Skeletal muscle satellite cell (primary cell): Measurements from ENCODE around the gene LGI4.
A peak's percentile ranks its signal among the peaks of the same experiment; 100 is the strongest.

Source experiments
- H3K27me3 ChIP-seq: 2 replicates; pipeline ENCODE4 v1.7.0; 2013; ENCODE audit warnings: low read length; ENCODE audit not compliant: control insufficient read depth, insufficient read depth
- H3K36me3 ChIP-seq: 2 replicates; pipeline ENCODE4 v1.7.0; 2013; ENCODE audit warnings: mild to moderate bottlenecking, control low read depth, low read length; ENCODE audit not compliant: insufficient read depth
- H3K4me1 ChIP-seq: 2 replicates; pipeline ENCODE4 v1.7.0; 2013; ENCODE audit warnings: low read length; ENCODE audit not compliant: control insufficient read depth, insufficient read depth
- H3K4me2 ChIP-seq: 2 replicates; pipeline ENCODE4 v1.7.0; 2013; ENCODE audit warnings: mild to moderate bottlenecking, low read length
- H3K4me3 ChIP-seq: 2 replicates; pipeline ENCODE4 v1.7.0; 2013; ENCODE audit warnings: low read length
- H3K9ac ChIP-seq: 2 replicates; pipeline ENCODE4 v1.7.0; 2013; ENCODE audit warnings: mild to moderate bottlenecking, low read depth, low read length, moderate library complexity
- H3K9me3 ChIP-seq: replicated peaks from 2 replicates; pipeline ENCODE4 v1.7.0; 2013; ENCODE audit warnings: mild to moderate bottlenecking, control low read depth, low read length

The LGI4 gene

DNA sequence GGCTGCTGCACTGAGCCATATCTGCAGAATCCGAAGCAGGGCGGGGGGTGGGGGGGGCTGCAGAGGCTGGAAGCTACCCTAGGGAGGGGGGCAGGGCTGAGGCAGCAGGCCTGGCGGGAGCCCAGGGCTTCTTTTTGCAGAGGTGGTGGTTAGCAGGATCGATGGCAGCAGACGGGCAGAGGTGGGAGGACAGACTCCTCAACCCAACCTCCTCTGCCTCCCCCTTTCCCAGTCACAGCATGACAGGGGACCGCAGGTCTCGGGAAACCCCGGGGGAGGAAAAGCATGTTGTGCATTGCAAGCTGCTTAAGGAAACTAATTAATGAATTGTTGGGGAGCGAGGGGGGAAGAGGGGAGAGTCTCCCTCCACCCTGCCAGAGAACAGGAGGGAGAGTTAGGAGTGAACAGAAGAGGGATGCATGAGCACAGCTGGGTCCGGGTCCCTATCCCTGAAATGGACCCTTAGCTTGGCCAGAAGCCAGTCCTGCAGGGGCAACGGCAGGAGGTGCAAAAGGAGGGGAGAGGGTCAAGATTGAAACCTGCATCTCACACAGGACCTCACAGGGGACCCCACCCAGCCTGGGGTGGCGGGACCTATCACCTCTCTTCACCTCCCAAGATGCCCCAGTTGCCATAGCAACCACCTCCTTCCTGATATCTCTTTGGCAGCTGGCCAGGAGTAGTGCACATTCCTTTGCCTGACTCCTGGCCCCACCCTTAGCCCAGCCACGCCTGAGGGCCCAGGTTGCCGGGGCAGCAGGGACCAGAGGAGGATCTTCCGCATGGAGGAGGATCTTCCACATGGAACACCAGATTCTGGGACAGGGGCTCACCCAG is 10.0 kb upstream of the LGI4 start:
- no peak overlapping the region for H3K9ac ChIP-seq
- no peak overlapping the region for H3K4me3 ChIP-seq
- H3K36me3 ChIP-seq: no peaks in the 10 kb centered on the region
- no peak overlapping the region for H3K4me2 ChIP-seq
- peaks cover 3% of the 10 kb centered on the region for H3K4me1 ChIP-seq
- no peaks in the 10 kb centered on the region for H3K9me3 ChIP-seq
- H3K27me3 ChIP-seq: peaks cover 27% of the 10 kb centered on the region

DNA sequence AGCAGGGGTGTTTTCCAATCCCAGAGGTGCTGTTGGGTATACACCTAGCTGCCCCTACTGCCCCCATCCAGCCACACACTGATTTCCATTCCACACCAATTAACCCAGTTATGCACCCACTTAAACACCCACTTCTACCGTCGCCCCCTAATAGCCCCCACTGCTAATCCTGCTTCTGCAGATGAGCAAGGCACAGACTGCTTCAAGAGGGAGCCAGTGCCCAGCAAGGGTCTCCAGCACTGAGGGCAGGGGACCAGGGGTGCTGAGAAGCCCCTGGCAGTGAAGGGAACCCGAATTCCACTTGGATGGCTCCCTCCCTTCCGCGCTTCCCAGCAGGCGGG is 9.4 kb upstream of the LGI4 start:
- H3K4me1 ChIP-seq: peaks cover 9% of the 10 kb centered on the region
- no peak overlapping the region for H3K4me3 ChIP-seq
- H3K4me2 ChIP-seq: no peak overlapping the region
- H3K9me3 ChIP-seq: no peaks in the 10 kb centered on the region
- H3K9ac ChIP-seq: no peak overlapping the region
- H3K27me3 ChIP-seq: peaks cover 32% of the 10 kb centered on the region
- H3K36me3 ChIP-seq: no peaks in the 10 kb centered on the region

DNA sequence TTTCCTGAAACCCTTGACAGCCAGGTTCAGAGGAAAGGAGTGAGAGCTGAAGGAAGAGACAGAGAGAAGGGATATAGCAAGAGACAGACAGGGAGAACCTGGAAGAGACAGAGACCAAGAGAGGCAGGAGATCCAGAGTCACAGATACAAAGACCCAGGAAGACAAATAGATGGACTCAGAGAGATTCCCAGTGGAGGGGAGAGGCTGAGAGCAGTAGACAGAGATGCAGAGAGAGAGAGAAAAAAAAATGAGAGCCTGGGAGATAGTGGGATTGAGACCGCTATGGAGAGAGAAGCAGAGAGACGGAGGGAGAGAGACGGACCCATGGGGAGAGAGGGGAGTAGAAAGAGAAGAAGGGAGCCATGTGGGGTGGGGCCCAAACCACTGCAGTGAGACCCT is 9.0 kb upstream of the LGI4 start:
- Histone ChIP-seq H3K9ac (no peak overlapping the region), H3K4me3 (no peak overlapping the region), H3K9me3 (no peaks in the 10 kb centered on the region), H3K4me2 (no peak overlapping the region), H3K4me1 (peaks cover 13% of the 10 kb centered on the region), H3K27me3 (peaks cover 37% of the 10 kb centered on the region), H3K36me3 (no peaks in the 10 kb centered on the region)

DNA sequence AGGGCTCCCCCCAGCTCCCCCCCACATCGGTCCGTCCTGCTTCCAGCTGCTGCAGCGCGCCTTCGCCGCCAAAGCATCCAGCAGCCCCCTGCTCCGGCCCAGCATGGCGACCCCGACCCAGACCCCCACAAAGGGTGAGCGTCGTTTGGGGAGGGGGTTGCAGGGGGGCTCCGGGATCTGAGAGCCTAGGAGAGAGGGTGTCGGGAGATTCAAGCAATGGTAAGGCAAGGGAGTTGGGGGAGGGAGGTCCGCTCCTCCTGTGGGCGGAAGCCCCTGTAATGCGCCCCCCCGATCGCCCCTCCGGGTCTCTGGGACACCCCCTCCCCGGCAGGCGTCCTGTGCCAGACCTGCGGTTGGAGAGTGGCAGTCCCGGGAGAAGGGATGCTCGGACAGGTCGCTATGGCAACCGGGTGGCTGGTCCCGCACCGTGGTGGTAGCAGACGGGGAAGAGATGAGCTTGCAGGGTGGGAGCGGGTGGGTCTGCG is 8.4 kb upstream of the LGI4 start, which contains the start of gene FXYD7:
Gene FXYD7, plus strand, starts transcription at position 25 of the 485 bp plus-strand sequence. Its CDS starts 79 bp downstream, at position 104.
- no peak within 1 kb of the TSS for H3K9ac ChIP-seq
- no peak within 1 kb of the TSS for H3K4me3 ChIP-seq

DNA sequence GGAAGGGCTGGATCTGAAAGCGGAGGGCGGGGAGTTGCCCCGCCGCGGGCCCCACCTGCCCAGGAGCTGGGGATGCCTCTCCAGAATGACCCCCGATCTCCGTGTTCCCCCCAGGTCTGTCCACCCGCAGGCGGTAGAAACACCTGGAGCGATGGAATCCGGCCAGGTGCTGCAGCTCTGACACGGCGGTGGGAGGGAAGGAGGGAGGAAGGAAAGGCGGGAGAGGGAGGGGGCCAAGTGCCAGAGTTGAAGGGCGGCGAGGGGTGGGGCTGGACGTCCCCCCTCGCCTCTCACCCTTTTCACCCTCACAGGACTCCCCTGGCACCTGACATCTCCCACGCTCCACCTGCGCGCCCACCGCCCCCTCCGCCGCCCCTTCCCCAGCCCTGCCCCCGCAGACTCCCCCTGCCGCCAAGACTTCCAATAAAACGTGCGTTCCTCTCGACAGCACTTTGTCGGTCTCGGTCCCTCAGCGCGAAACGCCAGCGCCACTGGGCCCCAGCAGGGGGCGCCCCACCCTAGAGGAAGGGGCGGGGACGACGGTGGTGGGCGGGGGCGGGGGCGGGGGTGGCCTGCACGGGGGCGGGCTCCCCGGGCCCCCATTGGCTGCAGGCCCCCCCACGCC is 7.9 kb upstream of the LGI4 start:
- H3K36me3 ChIP-seq: no peaks in the 10 kb centered on the region
- no peak overlapping the region for H3K4me2 ChIP-seq
- no peak overlapping the region for H3K9ac ChIP-seq
- H3K27me3 ChIP-seq: peaks cover 46% of the 10 kb centered on the region
- no peaks in the 10 kb centered on the region for H3K9me3 ChIP-seq
- H3K4me1 ChIP-seq: peaks cover 14% of the 10 kb centered on the region
- H3K4me3 ChIP-seq: no peak overlapping the region

More for the DNA sequence above, 8.4 kb upstream of the LGI4 start, which contains the start of gene FXYD7:
- H3K4me2 ChIP-seq: no peak within 1 kb of the TSS
- no peaks in the 10 kb centered on the region for H3K36me3 ChIP-seq
- no peaks in the 10 kb centered on the region for H3K9me3 ChIP-seq
- peaks cover 14% of the 10 kb centered on the region for H3K4me1 ChIP-seq
- H3K27me3 ChIP-seq: peaks cover 40% of the 10 kb centered on the region

DNA sequence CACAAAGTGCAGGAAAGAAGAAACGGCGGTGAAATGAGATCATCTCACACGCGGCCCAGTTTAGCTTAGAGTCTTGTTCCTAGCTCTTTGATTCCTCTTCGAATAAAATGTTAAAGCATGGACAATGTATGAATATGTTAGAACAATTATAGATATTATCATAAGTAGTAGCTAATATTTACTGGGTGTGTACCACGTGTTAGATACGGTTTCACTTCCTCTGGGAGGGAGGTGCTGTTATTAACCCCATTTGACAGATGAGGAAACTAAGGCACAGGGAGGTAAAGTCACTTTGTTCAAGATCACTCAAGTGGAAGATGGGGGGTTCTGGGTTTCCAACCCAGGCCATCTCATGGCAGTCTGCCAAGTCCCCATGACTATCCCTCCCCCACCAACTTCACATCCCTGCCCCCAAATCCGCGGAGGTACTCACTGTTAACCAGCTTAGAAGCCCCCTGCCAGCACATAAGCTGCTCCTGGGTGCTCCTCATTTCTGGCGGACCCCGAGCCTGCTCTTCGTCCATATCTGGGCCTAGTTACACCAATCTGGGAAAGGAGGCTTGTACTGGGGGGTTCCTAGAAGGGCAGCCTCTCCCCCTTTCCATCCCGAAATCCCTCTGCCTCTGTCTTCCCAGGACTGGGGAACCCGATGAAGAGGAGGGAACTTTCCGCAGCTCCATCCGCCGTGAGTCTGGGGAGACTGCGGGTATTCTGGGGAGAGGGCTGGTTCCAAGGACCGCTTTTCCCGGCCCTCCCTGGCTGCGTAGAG is 7.2 kb upstream of the LGI4 start:
- no peak overlapping the region for H3K4me3 ChIP-seq
- H3K36me3 ChIP-seq: no peaks in the 10 kb centered on the region
- H3K4me2 ChIP-seq: no peak overlapping the region
- H3K9me3 ChIP-seq: no peaks in the 10 kb centered on the region
- peaks cover 14% of the 10 kb centered on the region for H3K4me1 ChIP-seq
- no peak overlapping the region for H3K9ac ChIP-seq
- peaks cover 51% of the 10 kb centered on the region for H3K27me3 ChIP-seq

DNA sequence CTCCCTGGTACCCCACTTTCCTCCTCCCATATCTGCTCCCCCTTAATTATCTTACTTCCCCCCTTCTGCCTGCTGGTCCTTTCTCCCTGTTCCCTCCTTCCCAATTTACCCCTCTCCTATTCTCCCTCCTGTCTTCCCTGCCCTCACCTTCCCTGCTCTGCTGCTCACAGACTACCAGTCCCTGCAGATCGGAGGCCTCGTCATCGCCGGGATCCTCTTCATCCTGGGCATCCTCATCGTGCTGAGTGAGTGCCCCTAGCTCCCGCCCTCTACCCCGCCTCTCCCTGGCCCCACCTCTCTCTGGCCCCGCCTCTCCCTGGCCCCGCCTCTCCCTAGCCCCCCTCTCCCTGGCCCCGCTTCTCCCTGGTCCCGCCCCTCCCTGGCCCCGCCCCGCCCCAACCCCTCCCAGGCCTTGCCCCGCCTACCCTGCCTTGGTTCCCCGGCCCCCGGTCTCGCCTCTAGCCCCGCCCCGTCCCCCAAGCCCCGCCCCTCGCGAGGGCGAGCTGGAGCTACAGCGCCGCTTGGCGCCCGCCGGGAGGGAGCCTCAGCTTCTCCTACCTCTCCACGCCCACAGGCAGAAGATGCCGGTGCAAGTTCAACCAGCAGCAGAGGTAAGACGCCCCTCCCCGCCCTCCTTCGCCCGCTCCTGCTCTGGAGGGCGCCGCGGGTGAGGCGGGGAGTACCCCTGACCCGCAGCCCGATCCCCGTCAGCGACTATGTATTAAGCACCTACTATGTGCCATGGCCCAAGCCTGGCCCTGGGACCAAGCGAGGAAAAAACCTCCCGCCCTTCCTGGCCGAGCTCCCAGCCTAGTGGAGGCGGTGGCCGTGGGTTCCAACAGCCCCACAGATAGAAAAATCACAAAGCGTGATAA is 6.3 kb upstream of the LGI4 start:
- Histone ChIP-seq H3K36me3 (no peaks in the 10 kb centered on the region), H3K4me2 (peak overlapping the region; percentile 25), H3K4me1 (peaks cover 14% of the 10 kb centered on the region), H3K4me3 (no peak overlapping the region), H3K9me3 (no peaks in the 10 kb centered on the region), H3K27me3 (peaks cover 59% of the 10 kb centered on the region), H3K9ac (no peak overlapping the region)

DNA sequence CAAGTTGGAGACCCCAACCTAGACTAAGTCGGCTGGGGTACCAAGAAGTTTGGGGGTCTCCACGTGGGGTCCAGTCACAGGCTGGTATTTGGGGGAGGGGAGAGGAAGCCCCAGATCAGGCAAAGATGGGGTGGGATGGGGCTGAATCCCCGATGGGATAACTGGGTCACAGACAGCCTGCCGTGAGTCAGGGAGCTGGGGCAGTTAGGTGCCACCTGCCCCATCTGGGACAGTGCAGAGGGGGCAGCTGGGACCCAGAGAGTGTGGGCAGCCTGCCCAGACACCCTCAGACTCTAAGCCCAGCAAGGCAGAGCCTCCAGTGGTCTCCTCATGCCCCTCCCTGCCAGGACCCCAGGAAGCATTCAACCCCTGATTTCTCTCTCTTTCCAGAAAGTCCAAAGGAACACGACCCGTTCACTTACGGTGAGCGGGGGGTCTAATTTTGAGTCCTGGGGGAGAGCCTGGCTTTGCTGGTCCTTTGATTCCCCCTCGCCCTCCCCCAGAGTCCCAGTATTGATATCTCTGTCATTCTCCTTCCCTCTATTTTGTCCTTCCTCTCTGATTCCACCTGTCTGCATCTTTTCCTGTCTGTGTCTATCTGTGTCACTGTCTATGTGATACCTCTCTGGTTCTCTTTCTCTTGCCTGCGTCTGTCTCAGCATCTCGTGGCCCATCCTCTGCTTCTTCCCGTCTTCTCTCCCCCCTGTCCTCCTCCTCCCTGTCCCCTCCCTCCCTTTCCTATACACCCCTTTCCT is 5.5 kb upstream of the LGI4 start:
- Histone ChIP-seq H3K27me3 (peaks cover 65% of the 10 kb centered on the region), H3K9ac (no peak overlapping the region), H3K4me1 (peaks cover 14% of the 10 kb centered on the region), H3K4me3 (no peak overlapping the region), H3K4me2 (peak overlapping the region; percentile 25), H3K9me3 (no peaks in the 10 kb centered on the region), H3K36me3 (no peaks in the 10 kb centered on the region)

DNA sequence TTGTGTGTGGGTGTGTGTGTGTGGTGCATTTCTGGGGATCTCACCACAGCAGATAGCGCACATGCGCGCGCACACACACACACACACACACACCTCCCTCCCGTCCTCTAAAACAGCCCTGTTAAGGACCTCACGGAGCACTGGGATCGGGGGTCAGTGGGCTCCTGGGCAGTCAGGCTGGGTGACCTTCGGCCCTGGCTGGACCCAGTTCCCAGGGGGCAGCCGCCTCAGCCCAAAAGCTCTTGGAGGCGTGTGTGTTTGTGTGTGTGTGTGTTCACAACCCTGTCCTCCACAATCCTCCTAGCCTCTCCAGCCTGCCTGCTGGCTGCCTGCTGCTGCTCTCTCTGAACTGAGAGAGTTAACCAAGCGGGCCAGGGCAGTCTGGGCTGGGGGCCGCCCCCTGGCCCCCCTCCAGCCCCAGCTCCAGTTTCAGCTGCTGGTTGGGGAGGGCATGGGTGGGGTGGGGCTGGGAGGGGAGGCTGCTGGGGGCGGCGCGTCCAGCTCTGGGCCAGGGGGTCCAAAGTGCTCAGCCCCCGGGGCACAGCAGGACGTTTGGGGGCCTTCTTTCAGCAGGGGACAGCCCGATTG is 3.5 kb upstream of the LGI4 start, which contains the start of gene FXYD1:
Gene FXYD1, plus strand, starts transcription at position 520 of the 588 bp plus-strand sequence. CDS start 1,256 bp downstream, outside the sequence.
- Histone ChIP-seq H3K27me3 (peaks cover 64% of the 10 kb centered on the region), H3K4me2 (peak within 1 kb of the TSS; percentile 29), H3K9me3 (no peaks in the 10 kb centered on the region), H3K9ac (peak within 1 kb of the TSS; percentile 13), H3K36me3 (no peaks in the 10 kb centered on the region), H3K4me1 (peaks cover 14% of the 10 kb centered on the region), H3K4me3 (no peak within 1 kb of the TSS)
